Immature natural killer cell (primary cell): ENCODE results near the gene OCSTAMP. TPM values are rescaled to one million over a fixed set of nuclear protein-coding genes. Genes with fewer than 3 reads are reported as not detected.

Experiments used
- DNase-seq, 3 donors: peaks; one replicate each; pipeline ENCODE4 v3.0.0; 2022; ENCODE audit warnings: mixed read lengths in 1 of 3
- H3K27ac Mint-ChIP-seq, 6 donors: one replicate each; pipeline ENCODE4 v1.8.0; 2020; ENCODE audit warnings: mixed read lengths in 6 of 6, mild to moderate bottlenecking in 5 of 6, inconsistent platforms in 4 of 6, moderate library complexity in 3 of 6
- H3K27me3 Mint-ChIP-seq, 3 donors: one replicate each; pipeline ENCODE4 v1.8.0; 2020 to 2021; ENCODE audit warnings: low read depth in 3 of 3, mild to moderate bottlenecking in 3 of 3, mixed read lengths in 3 of 3, moderate library complexity in 3 of 3, inconsistent platforms in 1 of 3
- H3K36me3 Mint-ChIP-seq, 3 donors: one replicate each; pipeline ENCODE4 v1.8.0; 2020; ENCODE audit warnings: mixed read lengths in 3 of 3, inconsistent platforms in 2 of 3, mild to moderate bottlenecking in 2 of 3
- H3K4me1 Mint-ChIP-seq, 2 donors: one replicate each; pipeline ENCODE4 v1.8.0; 2020; ENCODE audit warnings: inconsistent platforms in 2 of 2, mild to moderate bottlenecking in 2 of 2, mixed read lengths in 2 of 2, moderate library complexity in 1 of 2
- H3K4me3 Mint-ChIP-seq, 5 donors: one replicate each; pipeline ENCODE4 v1.8.0; 2020; ENCODE audit warnings: mild to moderate bottlenecking in 5 of 5, mixed read lengths in 5 of 5, inconsistent platforms in 3 of 5, moderate library complexity in 3 of 5
- H3K9me3 Mint-ChIP-seq, 6 donors: one replicate each; pipeline ENCODE4 v1.8.0; 2020; ENCODE audit warnings: mild to moderate bottlenecking in 6 of 6, mixed read lengths in 6 of 6, inconsistent platforms in 4 of 6, moderate library complexity in 3 of 6
- polyA plus RNA-seq, 3 donors: library from polyadenylated mRNA; unstranded; fragments of 300-500 nt; fragmentation: Illumina TruSeq; gene quantifications; one replicate each; pipeline ENCODE4 v1.2.3, GENCODE V29; 2021

The OCSTAMP gene
- polyA plus RNA-seq, 3 donors from 2014 or later, result not detected

- Mint-ChIP-seq H3K27me3 (peaks cover 0 to 6% (median 2%) of the 10 kb centered on the region in 3 donors), H3K4me3 (no peak overlapping the region), H3K9me3 (no peaks in the 10 kb centered on the region), H3K4me1 (peaks cover 9 to 12% of the 10 kb centered on the region in 2 donors), H3K27ac (no peak overlapping the region), H3K36me3 (no peaks in the 10 kb centered on the region)
- DNase-seq, result no peak
These were observed 9.1 kb downstream of the OCSTAMP start for GRCh38 chr20:46541229-46541935.

GRCh38 chr20:46539113-46539512 is 11.3 kb downstream of the OCSTAMP start:
- Mint-ChIP-seq H3K4me1 (no peaks in the 10 kb centered on the region), H3K27ac (no peak overlapping the region), H3K36me3 (no peaks in the 10 kb centered on the region), H3K9me3 (no peaks in the 10 kb centered on the region), H3K27me3 (peaks cover 0 to 6% (median 2%) of the 10 kb centered on the region in 3 donors), H3K4me3 (no peak overlapping the region)
- no peak for DNase-seq

GRCh38 chr20:46530640-46531039 is 19.8 kb downstream of the OCSTAMP start:
- DNase-seq, result no peak
- no peak overlapping the region for H3K27ac Mint-ChIP-seq
- no peak overlapping the region for H3K4me3 Mint-ChIP-seq

DNA sequence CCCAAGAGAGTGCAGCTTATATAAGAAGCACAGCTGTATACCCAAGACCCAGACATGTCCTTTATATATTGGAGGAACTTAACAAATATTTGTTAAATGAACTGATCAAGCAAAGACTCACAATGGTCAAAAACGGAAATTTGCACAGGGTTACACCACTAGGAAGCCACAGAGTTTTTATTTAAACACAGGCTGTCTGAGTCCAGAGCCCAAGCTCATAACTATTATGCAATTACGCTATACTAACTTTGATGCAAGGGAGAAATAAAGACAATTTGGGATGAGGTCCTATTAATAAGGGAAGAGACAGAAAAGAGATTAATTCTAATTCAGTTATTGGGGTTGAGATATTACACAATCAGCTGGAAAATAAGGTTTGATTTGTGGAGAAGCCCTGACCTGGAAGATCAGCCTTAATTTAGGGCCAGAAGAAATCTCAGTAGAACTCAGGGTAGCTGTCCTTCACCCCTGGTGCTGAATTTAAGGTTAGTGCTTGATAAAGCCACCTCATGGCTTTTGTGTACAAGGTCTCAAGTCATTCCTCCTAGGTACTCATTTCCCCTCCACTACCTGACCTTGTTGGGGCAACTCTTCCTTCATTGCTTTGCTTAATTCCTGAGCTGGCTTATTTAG is 26.6 kb downstream of the OCSTAMP start:
- Mint-ChIP-seq H3K27ac (no peak overlapping the region), H3K9me3 (no peaks in the 10 kb centered on the region), H3K4me1 (no peaks in the 10 kb centered on the region), H3K4me3 (no peak overlapping the region), H3K36me3 (no peaks in the 10 kb centered on the region), H3K27me3 (peaks cover 2 to 4% (median 2%) of the 10 kb centered on the region in 3 donors)
- DNase-seq, result no peak

More at GRCh38 chr20:46530640-46531039, 19.8 kb downstream of the OCSTAMP start:
- peaks cover 2 to 4% (median 2%) of the 10 kb centered on the region in 3 donors for H3K27me3 Mint-ChIP-seq
- no peaks in the 10 kb centered on the region for H3K4me1 Mint-ChIP-seq
- H3K9me3 Mint-ChIP-seq, result no peaks in the 10 kb centered on the region
- H3K36me3 Mint-ChIP-seq, result no peaks in the 10 kb centered on the region

GRCh38 chr20:46523108-46523507 is 27.3 kb downstream of the OCSTAMP start:
- Mint-ChIP-seq H3K27me3 (peaks cover 2 to 4% (median 2%) of the 10 kb centered on the region in 3 donors), H3K36me3 (no peaks in the 10 kb centered on the region), H3K9me3 (no peaks in the 10 kb centered on the region), H3K4me3 (no peak overlapping the region), H3K27ac (no peak overlapping the region), H3K4me1 (no peaks in the 10 kb centered on the region)
- DNase-seq, result no peak

DNA sequence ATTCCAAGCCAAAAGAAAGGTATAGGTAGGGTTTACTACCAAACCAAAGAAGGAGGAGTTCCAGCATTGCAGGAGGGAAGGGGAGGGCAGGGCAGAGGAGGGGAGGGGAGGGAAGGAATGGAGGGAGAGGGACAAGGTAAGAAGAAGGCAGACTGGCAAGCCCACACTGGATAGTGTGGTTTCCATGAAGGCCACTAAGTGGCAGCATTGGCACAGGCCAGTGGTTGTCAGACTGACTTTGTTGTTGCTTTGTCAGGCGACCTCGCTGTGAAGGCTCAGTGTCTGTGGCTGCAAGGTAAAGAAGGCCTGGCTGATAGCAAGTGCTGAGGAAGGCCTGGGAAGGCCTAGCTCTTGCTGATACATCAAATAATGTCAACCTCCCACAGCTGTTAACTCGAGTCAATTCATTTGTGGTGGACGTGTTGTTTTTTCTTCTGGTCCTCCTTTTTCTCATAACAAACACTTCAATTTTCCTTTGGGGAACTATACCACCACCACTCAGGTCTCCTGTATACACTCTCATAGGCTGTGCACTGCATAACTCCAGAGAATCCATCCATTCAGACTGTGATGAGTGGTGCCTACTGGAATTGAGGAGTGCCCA is 29.4 kb downstream of the OCSTAMP start:
- Mint-ChIP-seq H3K27ac (no peak overlapping the region), H3K36me3 (no peaks in the 10 kb centered on the region), H3K9me3 (no peaks in the 10 kb centered on the region), H3K4me3 (no peak overlapping the region), H3K27me3 (peaks cover 0 to 6% (median 2%) of the 10 kb centered on the region in 3 donors), H3K4me1 (no peaks in the 10 kb centered on the region)
- DNase-seq, result peak; percentile 26 to 47 (median 38)

- Mint-ChIP-seq H3K4me3 (no peak overlapping the region), H3K36me3 (no peaks in the 10 kb centered on the region), H3K27me3 (peaks cover 0 to 6% (median 2%) of the 10 kb centered on the region in 3 donors), H3K4me1 (no peaks in the 10 kb centered on the region), H3K9me3 (no peaks in the 10 kb centered on the region), H3K27ac (no peak overlapping the region)
- no peak for DNase-seq
These were observed 29.9 kb downstream of the OCSTAMP start for GRCh38 chr20:46520540-46520939.

DNA sequence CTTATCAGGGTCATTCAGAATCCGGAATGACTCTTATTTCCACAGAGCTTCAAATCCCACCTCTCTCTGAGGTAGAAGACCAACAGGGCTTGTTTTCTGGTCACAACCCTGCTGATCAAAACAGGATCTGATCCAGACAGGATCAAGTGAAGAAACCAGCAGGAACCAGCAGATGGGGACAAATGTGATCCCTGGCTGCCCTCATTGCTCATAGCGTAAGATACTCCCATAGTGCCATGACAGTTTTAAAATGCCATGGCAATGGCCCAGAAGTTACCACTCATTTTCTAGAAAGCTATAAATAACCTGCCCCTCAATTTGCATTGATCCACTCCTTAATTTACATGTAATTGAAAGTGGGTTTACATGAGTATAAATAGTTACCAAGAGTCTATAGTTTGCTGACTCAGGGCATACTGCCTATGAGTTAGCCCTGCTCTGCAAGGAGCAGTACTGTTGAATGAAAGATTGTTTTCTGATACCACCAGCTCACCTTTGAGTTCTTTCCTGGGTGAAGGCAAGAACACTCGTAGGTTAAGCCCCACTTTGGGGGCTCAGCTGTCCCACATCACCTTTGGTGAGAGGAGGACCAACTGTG is 30.9 kb downstream of the OCSTAMP start:
- Mint-ChIP-seq H3K27ac (no peak overlapping the region), H3K36me3 (no peaks in the 10 kb centered on the region), H3K27me3 (peaks cover 0 to 8% (median 2%) of the 10 kb centered on the region in 3 donors), H3K9me3 (no peaks in the 10 kb centered on the region), H3K4me3 (no peak overlapping the region), H3K4me1 (no peaks in the 10 kb centered on the region)
- no peak for DNase-seq

- Mint-ChIP-seq H3K4me1 (peaks cover 2 to 13% of the 10 kb centered on the region in 2 donors), H3K27ac (no peak within 1 kb of the TSS), H3K36me3 (no peaks in the 10 kb centered on the region), H3K9me3 (no peaks in the 10 kb centered on the region), H3K27me3 (peaks cover 0 to 19% (median 4%) of the 10 kb centered on the region in 3 donors), H3K4me3 (peak within 1 kb of the TSS; percentile 63 to 83 (median 80))
- no peak for DNase-seq
These were observed 37.3 kb downstream of the OCSTAMP start, which contains the start of gene ZNF334 for GRCh38 chr20:46512943-46513844. TSS of gene ZNF334 (minus strand) at chr20:46513559. CDS start at chr20:46512102, 1,457 bp downstream.

DNA sequence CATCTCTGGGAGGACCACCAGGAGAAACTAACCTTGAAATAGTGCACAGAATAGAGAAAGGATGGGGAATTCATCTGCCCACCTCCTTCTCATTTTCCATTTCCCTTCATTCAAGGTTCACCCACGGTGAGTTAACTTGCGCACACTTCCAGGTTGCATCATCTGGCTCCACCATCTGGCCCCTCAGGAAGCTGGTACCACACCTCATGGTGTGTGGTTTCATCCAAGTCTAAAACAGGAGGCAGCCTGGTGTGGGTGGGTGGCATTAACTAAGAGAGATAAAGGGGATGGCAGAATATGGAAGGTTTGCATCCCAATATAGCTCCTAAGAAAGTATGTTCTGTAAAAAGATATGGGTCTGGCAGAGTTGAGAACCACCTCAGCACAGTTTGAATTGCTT is 40.9 kb downstream of the OCSTAMP start:
- Mint-ChIP-seq H3K27ac (no peak overlapping the region), H3K27me3 (peaks cover 0 to 12% (median 11%) of the 10 kb centered on the region in 3 donors), H3K9me3 (peaks cover 0 to 4% (median 0%) of the 10 kb centered on the region in 6 donors), H3K4me1 (peaks cover 2 to 13% of the 10 kb centered on the region in 2 donors), H3K36me3 (no peaks in the 10 kb centered on the region), H3K4me3 (no peak overlapping the region)
- DNase-seq, result no peak

- H3K4me3 Mint-ChIP-seq, result no peak overlapping the region
- peaks cover 0 to 3% of the 10 kb centered on the region in 2 donors for H3K4me1 Mint-ChIP-seq
- peaks cover 0 to 8% (median 6%) of the 10 kb centered on the region in 3 donors for H3K36me3 Mint-ChIP-seq
- H3K9me3 Mint-ChIP-seq, result peaks cover 3 to 12% (median 8%) of the 10 kb centered on the region in 6 donors
- H3K27me3 Mint-ChIP-seq, result peaks cover 1 to 12% (median 8%) of the 10 kb centered on the region in 3 donors
- DNase-seq, result no peak
- H3K27ac Mint-ChIP-seq, result no peak overlapping the region
These were observed 42.6 kb downstream of the OCSTAMP start for GRCh38 chr20:46507760-46508407.

DNA sequence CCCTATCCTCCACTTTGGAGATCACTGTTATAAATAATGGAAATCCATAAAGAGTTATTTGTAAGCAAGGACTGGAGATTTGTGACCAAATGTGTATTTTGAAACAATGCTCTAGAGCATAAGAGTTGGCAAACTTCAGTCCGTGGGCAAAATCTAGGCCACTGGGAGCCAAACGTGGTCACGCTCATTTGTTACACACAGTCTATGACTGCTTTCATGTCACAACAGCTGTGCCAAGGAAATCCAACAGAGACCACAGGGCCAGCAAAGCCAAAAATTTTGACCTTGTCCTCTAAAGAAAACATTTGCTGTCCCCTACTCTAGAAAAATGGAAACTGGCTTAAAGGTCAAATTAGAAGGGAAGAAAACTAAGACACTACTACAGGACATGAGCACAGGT is 44.9 kb downstream of the OCSTAMP start:
- Mint-ChIP-seq H3K4me3 (no peak overlapping the region), H3K4me1 (no peaks in the 10 kb centered on the region), H3K9me3 (peaks cover 17 to 36% (median 31%) of the 10 kb centered on the region in 6 donors), H3K27ac (no peak overlapping the region), H3K36me3 (peaks cover 13 to 25% (median 15%) of the 10 kb centered on the region in 3 donors), H3K27me3 (peaks cover 1 to 8% (median 8%) of the 10 kb centered on the region in 3 donors)
- DNase-seq, result no peak
